Stimulated activated CD8-positive, alpha-beta memory T cell treated with anti-CD3 and anti-CD28 coated beads, Interleukin-2, amount 100 ng/mL, for 48 hours (primary cell): Measurements from ENCODE around the gene CHN2.

Experiments
- DNase-seq, 2 donors: peaks; one replicate each; pipeline ENCODE4 v3.0.0-alpha.2; 2020; ENCODE audit warnings: low read depth in 2 of 2

Gene CHN2

GRCh38 chr7:29224726-29225125, 30.2 kb downstream of the CHN2 start:
- DNase-seq = no peak

GRCh38 chr7:29228289-29229011, 33.9 kb downstream of the CHN2 start:
- DNase-seq = no peak

DNA sequence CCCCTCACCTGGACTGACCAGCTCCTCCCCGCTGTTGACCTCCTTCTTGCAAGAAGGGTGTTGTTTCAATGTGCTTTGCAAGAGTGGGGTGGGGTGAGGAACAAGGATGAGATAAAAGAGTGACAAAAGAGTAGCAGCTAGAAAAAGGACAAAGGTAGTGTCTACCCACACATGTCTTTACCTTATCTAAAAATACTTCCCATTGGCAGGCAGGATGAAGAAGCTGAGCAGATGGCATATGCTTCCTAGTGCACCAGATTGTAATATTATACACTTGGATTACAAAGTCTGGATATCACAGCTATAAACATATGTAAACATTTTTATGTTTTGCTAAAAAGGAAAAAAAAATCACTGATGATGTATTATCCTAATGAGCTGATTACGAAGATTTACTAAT, 34.5 kb downstream of the CHN2 start:
- no peak for DNase-seq

GRCh38 chr7:29229946-29230345, 35.4 kb downstream of the CHN2 start:
- DNase-seq = no peak

DNA sequence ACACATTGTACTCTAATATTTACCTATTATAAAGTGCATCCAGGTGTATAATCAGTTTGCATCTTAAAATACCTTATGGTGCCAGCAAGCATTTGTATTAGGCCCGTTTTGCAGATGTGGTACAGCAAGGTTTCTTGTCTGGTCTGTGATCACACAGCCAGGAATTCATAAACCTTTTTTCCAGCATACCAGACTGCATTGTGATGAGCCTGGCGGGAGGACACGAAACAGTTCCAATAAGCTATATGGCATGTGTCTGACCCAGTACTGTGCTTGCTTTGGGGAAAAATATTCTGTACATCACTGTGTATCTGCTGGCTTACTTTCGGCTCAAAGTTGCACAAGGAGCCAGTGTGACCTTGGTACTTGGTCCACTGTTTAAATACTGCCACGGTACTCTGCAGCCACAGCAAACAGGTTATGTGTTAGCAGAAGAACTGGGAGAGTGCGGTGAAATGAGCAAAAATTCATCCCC, 36.3 kb downstream of the CHN2 start:
- no peak for DNase-seq

GRCh38 chr7:29231671-29232232, 37.2 kb downstream of the CHN2 start:
- no peak for DNase-seq

GRCh38 chr7:29234438-29234837, 39.9 kb downstream of the CHN2 start:
- DNase-seq = no peak

- no peak for DNase-seq
Observed at GRCh38 chr7:29236071-29236580, 41.6 kb downstream of the CHN2 start.

- DNase-seq = no peak
Observed at GRCh38 chr7:29236649-29237048, 42.1 kb downstream of the CHN2 start.

DNA sequence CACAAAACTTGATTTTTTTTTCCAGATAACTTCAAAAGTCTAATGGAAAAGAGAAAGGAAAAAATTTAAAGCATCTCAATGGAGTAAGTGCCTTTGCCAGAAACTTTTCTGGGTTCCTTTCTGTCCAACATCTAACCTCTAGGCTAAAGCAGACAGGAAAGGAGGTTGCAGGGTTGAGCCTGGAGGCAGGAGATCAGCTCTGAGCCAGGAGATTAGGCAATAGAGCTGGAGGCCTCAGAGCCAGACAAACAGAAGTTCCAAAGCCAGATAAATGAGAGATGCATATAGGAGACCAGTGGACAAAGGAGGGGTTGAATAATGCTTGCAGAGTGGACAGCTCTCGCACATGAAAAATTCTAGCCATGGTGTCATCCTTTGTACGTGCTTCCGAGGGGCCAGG, 42.9 kb downstream of the CHN2 start:
- no peak for DNase-seq

DNA sequence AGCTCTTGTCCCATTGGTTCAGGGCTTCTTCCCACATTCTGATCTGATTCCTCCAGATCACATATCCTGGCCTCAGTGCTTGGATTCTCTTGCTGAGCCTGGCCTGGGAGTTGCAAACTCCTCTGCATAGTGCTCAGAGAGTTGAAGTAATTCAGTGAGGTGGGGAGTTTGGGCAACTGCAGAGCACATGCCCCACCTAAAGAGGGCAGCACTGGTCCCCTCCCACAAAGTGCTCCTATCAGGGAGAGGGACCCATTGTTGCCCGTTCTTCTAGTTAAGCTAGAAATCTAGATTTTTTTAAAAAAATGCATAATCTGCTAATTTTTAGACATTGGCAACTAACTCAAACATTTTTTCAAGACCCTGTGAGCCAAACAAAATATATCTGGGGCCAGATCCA, 45.1 kb downstream of the CHN2 start:
- peak in 1 of 2 donors; percentile 23 for DNase-seq

DNA sequence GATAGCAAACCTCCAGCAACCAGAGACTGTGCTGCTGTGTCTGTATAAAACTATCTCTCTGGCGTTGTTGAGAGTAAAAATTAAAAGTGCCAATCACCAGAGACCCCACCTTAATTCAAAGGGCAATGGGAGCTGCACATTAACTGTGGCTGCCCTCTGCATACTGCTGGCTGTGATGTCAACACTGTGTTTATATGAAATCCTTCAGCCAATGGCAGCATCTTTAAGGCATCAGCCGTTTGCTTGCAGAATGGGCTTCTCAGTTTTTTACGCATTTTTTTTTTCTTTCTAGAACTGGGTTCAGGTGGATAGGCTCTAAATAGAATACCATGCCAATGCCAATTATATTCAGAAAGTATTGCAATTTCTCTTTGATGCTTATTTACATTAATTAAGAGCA, 47.7 kb downstream of the CHN2 start:
- DNase-seq = no peak

DNA sequence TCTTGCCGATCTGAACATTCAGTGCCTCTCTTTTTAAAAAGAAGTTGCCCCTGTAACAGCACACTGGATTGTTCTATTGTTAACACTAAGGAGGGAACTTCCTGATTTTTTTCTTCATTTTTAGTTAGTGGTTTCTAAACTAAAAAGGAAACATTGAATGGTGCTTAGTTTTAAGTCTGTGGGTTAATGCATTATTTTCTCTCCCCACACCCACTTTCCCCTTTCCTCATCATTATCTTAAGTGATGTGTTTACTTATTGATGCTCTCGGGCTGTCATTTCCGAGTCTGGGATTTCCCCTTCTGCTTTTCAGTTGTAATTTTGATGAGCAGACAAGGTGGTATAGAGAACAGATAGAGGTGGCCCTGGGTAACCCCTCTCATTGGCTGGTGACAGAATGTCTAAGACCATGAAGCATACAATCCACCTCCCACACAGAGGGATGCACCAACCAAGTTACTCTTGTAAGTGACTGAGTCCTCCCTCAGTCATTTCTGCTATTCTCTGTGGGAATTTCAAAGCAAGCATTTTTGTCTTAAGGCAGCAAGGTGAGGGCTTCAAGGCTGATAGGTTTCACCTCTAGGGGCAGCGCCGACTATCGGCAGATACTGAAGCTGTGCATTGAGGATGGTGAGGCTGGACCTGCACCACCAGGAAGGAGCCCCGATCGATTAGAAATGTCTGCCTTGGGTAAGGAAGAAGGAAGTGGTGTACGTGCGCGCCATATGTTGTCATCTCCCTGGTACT, 49.5 kb downstream of the CHN2 start:
- DNase-seq = peak; percentile 24 to 56

- no peak for DNase-seq
Observed at GRCh38 chr7:29247224-29247962, 52.8 kb downstream of the CHN2 start.

GRCh38 chr7:29247963-29248236, 53.3 kb downstream of the CHN2 start:
- no peak for DNase-seq

DNA sequence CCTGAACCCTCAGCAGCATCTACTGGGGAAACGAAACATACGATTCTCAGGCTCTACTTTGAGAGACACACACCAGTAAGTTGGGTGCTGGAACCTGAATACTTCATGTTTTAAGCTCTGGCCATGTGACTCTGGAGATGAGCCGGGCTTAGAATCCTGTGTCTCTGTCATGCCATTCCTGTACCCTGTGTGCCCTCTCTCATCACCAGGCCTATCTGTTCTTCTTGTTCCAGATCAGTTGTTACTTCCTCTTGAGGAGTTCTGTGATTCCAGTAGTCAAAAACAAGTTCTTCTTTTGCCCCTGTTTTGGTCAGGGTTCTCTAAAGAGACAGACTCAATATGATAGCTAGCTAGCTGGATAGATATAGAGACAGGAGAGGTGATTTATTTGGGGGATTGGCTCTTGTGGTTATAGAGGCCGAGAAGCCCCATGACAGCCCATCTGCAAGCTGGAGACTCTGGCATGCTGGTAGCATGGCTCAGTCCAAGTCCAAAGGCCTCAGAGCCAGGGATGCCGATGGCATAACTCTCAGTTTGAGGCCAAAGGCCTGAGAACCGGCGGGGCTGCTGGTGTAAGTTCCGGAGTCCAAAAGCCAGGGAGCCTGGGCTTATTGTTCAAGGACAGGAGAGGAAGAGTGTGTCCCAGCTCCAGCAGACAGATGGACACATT, 54.3 kb downstream of the CHN2 start:
- DNase-seq = no peak

GRCh38 chr7:29249383-29249750, 54.8 kb downstream of the CHN2 start:
- no peak for DNase-seq

- DNase-seq = no peak
Observed at GRCh38 chr7:29249860-29250259, 55.3 kb downstream of the CHN2 start.

GRCh38 chr7:29253225-29253624, 58.6 kb downstream of the CHN2 start:
- no peak for DNase-seq

DNA sequence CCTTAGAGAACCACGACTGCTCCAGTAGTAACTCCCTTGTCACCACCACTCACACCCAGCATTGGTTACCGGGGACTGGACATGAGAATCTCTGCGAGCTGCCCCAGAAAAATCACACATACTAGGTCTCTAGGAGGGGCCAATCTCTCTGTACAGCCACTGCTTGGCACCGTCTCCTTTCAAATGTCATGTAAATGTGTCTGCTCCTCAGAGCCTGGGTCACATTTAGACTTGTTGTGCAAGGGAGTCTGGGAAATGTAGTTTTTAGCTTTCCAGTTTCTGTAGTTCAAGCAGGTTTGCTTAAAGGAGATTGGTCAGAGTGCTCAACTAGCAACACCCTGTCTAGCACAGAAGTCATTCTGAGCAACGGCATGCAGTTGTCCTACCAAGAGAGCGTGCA, 60.0 kb downstream of the CHN2 start:
- no peak for DNase-seq

- DNase-seq = no peak
Observed at GRCh38 chr7:29255199-29255878, 60.8 kb downstream of the CHN2 start.
